ENCODE data around the gene ELAVL1. TPM values are rescaled to one million over a fixed set of nuclear protein-coding genes. Genes with fewer than 3 reads are reported as not detected.

ELAVL1 gene
- total and polyA plus RNA-seq, 9 of the 15 experiments (the other 6 are each of a cell fraction or from before 2014, with no cell fraction given), result 4.3 to 172 (median 69.2) TPM

DNA sequence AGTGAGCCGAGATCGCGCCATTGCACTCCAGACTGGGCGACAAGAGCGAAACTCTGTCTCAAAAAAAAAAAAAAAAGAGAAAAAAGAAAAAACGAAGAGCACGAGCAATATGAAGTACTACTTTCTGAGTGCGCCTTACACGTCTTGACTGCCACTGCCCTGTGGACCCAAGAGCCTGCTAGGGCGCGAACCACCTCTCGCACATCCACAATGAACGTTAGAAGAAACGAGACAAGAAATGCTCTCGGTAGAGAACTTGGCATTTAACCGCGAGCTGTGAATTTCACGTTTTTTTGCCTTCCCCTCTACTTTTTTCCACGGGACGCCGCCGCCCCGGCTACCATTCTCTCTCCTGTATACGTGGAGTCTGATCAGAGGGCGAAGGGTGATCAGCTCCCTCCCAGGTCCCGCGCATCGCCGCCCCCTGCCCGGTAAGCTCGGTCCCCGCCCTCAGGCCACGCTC lies 62.4 kb downstream of the ELAVL1 start:
- H3K9ac ChIP-seq (ENCODE audit: insufficient read depth in 1 of 2, low read depth in 2 of 2, low read length in 2 of 2), result peak overlapping the region; percentile 95 to 99
- H3K27ac ChIP-seq (ENCODE audit: extremely low read depth, low read depth, low read length), result peak overlapping the region; percentile 94
- peaks cover 43% of the 10 kb centered on the region for H3K36me3 ChIP-seq (ENCODE audit: control insufficient read depth, insufficient read depth, low read length)
- peak overlapping the region; percentile 64 for H3K4me3 ChIP-seq
- intact Hi-C loops (cut with micrococcal nuclease) (loop anchor here (2.0 to 10.0 kb wide), 3 partner anchors 60 to 209 kb away; no protein-coding TSS in a partner anchor), in situ Hi-C loops (cut with MboI) (no loop called here)
- H3K27me3 ChIP-seq (ENCODE audit: control insufficient read depth in 2 of 2, insufficient read depth in 2 of 2, low read length in 2 of 2), result no peaks in the 10 kb centered on the region
- FAIRE-seq, result peak; percentile 11
- peak overlapping the region; percentile 95 for H3K4me2 ChIP-seq (ENCODE audit: insufficient read depth, low read length)
- peaks cover 4% of the 10 kb centered on the region for H3K9me1 ChIP-seq (ENCODE audit: control insufficient read depth, insufficient read depth, low read length)
- peak; percentile 24; the same call in 2 of the 3 replicates for ATAC-seq
- POLR2A ChIA-PET, result interaction anchor here (0.6 to 2.7 kb wide), 18 partner anchors 10 to 1168 kb away, joined by 3 to 27 read pairs (median 4); partner anchors contain the start of genes CTXN1, LRRC8E, NDUFA7 and RPS28
- CTCF ChIA-PET (ENCODE audit: low intra/inter-chr PET ratio), result interaction anchor here (0.6 to 2.3 kb wide), 3 partner anchors 126 to 325 kb away, joined by 4 to 16 read pairs (median 7); no protein-coding TSS in a partner anchor
- H2AFZ ChIP-seq (ENCODE audit: low read depth, low read length), result peak overlapping the region; percentile 24; the same call in 1 of the 2 replicates
- BruUV-seq (replicated peaks), result no TSS peak
- H3K79me2 ChIP-seq (ENCODE audit: control insufficient read depth, insufficient read depth, low read length), result peaks cover 63% of the 10 kb centered on the region
- no peaks in the 10 kb centered on the region for H3K9me3 ChIP-seq (replicated peaks; ENCODE audit: control insufficient read depth, insufficient read depth, low read depth, low read length)
- DNase-seq (ENCODE audit: extremely low read depth in 1 of 4, low spot score in 3 of 4), result peak in 1 of 4 experiments; percentile 77
- 1% methylated on average over 33 of the region's 33 CpGs for WGBS (ENCODE audit: insufficient coverage, low coverage, missing lambda C conversion rate)
- H4K20me1 ChIP-seq (replicated peaks; ENCODE audit: control insufficient read depth, insufficient read depth, low read length), result no peaks in the 10 kb centered on the region
- peaks cover 11 to 28% of the 10 kb centered on the region in 2 experiments; a peak in 4 of 5 replicates for H3K4me1 ChIP-seq (replicated peaks in 1 of 2; ENCODE audit: control insufficient read depth in 2 of 2, insufficient read depth in 2 of 2, low read length in 2 of 2)
- TF ChIP-seq, protein P1, sequence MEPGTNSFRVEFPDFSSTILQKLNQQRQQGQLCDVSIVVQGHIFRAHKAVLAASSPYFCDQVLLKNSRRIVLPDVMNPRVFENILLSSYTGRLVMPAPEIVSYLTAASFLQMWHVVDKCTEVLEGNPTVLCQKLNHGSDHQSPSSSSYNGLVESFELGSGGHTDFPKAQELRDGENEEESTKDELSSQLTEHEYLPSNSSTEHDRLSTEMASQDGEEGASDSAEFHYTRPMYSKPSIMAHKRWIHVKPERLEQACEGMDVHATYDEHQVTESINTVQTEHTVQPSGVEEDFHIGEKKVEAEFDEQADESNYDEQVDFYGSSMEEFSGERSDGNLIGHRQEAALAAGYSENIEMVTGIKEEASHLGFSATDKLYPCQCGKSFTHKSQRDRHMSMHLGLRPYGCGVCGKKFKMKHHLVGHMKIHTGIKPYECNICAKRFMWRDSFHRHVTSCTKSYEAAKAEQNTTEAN (CRISPR knock-in tag; IDR thresholded peaks at IDR 0.05), result 0 out of 2 replicates have a peak, but pooled peaks have one; percentile 70
- TF ChIP-seq, protein P2, sequence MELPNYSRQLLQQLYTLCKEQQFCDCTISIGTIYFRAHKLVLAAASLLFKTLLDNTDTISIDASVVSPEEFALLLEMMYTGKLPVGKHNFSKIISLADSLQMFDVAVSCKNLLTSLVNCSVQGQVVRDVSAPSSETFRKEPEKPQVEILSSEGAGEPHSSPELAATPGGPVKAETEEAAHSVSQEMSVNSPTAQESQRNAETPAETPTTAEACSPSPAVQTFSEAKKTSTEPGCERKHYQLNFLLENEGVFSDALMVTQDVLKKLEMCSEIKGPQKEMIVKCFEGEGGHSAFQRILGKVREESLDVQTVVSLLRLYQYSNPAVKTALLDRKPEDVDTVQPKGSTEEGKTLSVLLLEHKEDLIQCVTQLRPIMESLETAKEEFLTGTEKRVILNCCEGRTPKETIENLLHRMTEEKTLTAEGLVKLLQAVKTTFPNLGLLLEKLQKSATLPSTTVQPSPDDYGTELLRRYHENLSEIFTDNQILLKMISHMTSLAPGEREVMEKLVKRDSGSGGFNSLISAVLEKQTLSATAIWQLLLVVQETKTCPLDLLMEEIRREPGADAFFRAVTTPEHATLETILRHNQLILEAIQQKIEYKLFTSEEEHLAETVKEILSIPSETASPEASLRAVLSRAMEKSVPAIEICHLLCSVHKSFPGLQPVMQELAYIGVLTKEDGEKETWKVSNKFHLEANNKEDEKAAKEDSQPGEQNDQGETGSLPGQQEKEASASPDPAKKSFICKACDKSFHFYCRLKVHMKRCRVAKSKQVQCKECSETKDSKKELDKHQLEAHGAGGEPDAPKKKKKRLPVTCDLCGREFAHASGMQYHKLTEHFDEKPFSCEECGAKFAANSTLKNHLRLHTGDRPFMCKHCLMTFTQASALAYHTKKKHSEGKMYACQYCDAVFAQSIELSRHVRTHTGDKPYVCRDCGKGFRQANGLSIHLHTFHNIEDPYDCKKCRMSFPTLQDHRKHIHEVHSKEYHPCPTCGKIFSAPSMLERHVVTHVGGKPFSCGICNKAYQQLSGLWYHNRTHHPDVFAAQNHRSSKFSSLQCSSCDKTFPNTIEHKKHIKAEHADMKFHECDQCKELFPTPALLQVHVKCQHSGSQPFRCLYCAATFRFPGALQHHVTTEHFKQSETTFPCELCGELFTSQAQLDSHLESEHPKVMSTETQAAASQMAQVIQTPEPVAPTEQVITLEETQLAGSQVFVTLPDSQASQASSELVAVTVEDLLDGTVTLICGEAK (IDR thresholded peaks at IDR 0.05), result 0 out of 2 replicates have a peak, but pooled peaks have one; percentile 35
- TF ChIP-seq, protein P2 (CRISPR knock-in tag; IDR thresholded peaks at IDR 0.05), result no peak
- TF ChIP-seq TAF7 (tag; IDR thresholded peaks at IDR 0.05) (no peak), HEY1 (CRISPR knock-in tag; IDR thresholded peaks at IDR 0.05; ENCODE audit: borderline replicate concordance) (no peak), ASH1L (IDR thresholded peaks at IDR 0.05; ENCODE audit: borderline replicate concordance, low read depth, partially characterized antibody) (no peak), DACH1 (IDR thresholded peaks at IDR 0.05; ENCODE audit: partially characterized antibody) (no peak), FOXA1 (IDR thresholded peaks at IDR 0.05; ENCODE audit: borderline replicate concordance) (no peak)
- TF ChIP-seq, protein P3, sequence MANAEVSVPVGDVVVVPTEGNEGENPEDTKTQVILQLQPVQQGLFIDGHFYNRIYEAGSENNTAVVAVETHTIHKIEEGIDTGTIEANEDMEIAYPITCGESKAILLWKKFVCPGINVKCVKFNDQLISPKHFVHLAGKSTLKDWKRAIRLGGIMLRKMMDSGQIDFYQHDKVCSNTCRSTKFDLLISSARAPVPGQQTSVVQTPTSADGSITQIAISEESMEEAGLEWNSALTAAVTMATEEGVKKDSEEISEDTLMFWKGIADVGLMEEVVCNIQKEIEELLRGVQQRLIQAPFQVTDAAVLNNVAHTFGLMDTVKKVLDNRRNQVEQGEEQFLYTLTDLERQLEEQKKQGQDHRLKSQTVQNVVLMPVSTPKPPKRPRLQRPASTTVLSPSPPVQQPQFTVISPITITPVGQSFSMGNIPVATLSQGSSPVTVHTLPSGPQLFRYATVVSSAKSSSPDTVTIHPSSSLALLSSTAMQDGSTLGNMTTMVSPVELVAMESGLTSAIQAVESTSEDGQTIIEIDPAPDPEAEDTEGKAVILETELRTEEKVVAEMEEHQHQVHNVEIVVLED (CRISPR knock-in tag; IDR thresholded peaks at IDR 0.05), result no peak
